Body of pancreas (tissue), 4 donors: ENCODE measurements around the gene MOV10L1.

Source experiments
- CTCF ChIP-seq, 7 experiments: fragments of 450-650 bp in 4 of 7; fragments of 200-600 bp in 3 of 7; sonication (generic) in 3 of 7; IDR thresholded peaks; one replicate each; pipeline ENCODE4 v1.5.1; 2016 to 2019; ENCODE audit warnings: antibody characterized with exemption in 7 of 7
- POLR2A ChIP-seq, 3 donors: fragments of 450-650 bp; IDR thresholded peaks; one replicate each; pipeline ENCODE4 v1.6.1; 2016; ENCODE audit warnings: antibody characterized with exemption in 3 of 3, mild to moderate bottlenecking in 2 of 3

GRCh38 chr22:50170453-50171318 lies 80.9 kb downstream of the MOV10L1 start, which contains the start of gene PANX2:
- TF ChIP-seq CTCF (IDR thresholded peaks at IDR 0.05), result no peak
- no peak for TF ChIP-seq POLR2A (IDR thresholded peaks at IDR 0.05)
